ENCODE data around the gene KCNIP2.

GRCh38 chr10:101832325-101832771, 11.3 kb downstream of the KCNIP2 start:
- TF ChIP-seq CTCF (IDR thresholded peaks at IDR 0.05 in 4 of 5, conservative IDR thresholded peaks at IDR 0.05 in 1 of 5) (no peak), POLR2A (IDR thresholded peaks at IDR 0.05) (no peak)

All from gastrocnemius medialis (tissue), 4 donors.